ENCODE results near the gene KDF1. TPM values are rescaled to one million over a fixed set of nuclear protein-coding genes. Genes with fewer than 3 reads are reported as not detected.

KDF1 gene
- total and polyA plus RNA-seq, 4 donors, result 1.0 to 4.6 (median 1.8) TPM

GRCh38 chr1:27009601-27010197 lies 49.4 kb upstream of the KDF1 start:
- Histone ChIP-seq H3K4me1 (ENCODE audit: control insufficient read depth in 4 of 4, insufficient read depth in 4 of 4, low read length in 3 of 4) (peaks cover 0 to 13% (median 5%) of the 10 kb centered on the region in 4 donors), H3K36me3 (ENCODE audit: control insufficient read depth in 4 of 4, insufficient read depth in 3 of 4, low read depth in 1 of 4, low read length in 3 of 4) (no peaks in the 10 kb centered on the region), H3K27ac (ENCODE audit: low read depth in 1 of 2, low read length in 2 of 2) (no peak overlapping the region), H3K4me3 (ENCODE audit: low read depth in 1 of 3, low read length in 3 of 3) (no peak overlapping the region), H3K9ac (ENCODE audit: low read depth in 1 of 2, low read length in 2 of 2) (no peak overlapping the region), H3K9me3 (ENCODE audit: control insufficient read depth in 4 of 4, low read length in 3 of 4) (no peaks in the 10 kb centered on the region), H3K27me3 (ENCODE audit: control insufficient read depth in 4 of 4, insufficient read depth in 4 of 4, low read length in 3 of 4) (no peaks in the 10 kb centered on the region)
- no peak for DNase-seq (ENCODE audit: low spot score)
- TF ChIP-seq HNF4A (conservative IDR thresholded peaks at IDR 0.05), result no peak
- TF ChIP-seq ATF3 (IDR thresholded peaks at IDR 0.05), result no peak
- TF ChIP-seq FOXA2 (IDR thresholded peaks at IDR 0.05), result no peak
- no peak for TF ChIP-seq SP1 (IDR thresholded peaks at IDR 0.05)
- TF ChIP-seq, protein P1, sequence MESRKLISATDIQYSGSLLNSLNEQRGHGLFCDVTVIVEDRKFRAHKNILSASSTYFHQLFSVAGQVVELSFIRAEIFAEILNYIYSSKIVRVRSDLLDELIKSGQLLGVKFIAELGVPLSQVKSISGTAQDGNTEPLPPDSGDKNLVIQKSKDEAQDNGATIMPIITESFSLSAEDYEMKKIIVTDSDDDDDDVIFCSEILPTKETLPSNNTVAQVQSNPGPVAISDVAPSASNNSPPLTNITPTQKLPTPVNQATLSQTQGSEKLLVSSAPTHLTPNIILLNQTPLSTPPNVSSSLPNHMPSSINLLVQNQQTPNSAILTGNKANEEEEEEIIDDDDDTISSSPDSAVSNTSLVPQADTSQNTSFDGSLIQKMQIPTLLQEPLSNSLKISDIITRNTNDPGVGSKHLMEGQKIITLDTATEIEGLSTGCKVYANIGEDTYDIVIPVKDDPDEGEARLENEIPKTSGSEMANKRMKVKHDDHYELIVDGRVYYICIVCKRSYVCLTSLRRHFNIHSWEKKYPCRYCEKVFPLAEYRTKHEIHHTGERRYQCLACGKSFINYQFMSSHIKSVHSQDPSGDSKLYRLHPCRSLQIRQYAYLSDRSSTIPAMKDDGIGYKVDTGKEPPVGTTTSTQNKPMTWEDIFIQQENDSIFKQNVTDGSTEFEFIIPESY (IDR thresholded peaks at IDR 0.05), result no peak
- TF ChIP-seq FOXA1 (IDR thresholded peaks at IDR 0.05), result no peak
- TF ChIP-seq, protein P2, sequence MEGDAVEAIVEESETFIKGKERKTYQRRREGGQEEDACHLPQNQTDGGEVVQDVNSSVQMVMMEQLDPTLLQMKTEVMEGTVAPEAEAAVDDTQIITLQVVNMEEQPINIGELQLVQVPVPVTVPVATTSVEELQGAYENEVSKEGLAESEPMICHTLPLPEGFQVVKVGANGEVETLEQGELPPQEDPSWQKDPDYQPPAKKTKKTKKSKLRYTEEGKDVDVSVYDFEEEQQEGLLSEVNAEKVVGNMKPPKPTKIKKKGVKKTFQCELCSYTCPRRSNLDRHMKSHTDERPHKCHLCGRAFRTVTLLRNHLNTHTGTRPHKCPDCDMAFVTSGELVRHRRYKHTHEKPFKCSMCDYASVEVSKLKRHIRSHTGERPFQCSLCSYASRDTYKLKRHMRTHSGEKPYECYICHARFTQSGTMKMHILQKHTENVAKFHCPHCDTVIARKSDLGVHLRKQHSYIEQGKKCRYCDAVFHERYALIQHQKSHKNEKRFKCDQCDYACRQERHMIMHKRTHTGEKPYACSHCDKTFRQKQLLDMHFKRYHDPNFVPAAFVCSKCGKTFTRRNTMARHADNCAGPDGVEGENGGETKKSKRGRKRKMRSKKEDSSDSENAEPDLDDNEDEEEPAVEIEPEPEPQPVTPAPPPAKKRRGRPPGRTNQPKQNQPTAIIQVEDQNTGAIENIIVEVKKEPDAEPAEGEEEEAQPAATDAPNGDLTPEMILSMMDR (IDR thresholded peaks at IDR 0.05; ENCODE audit: low read depth, low read length, missing input control), result no peak
- TF ChIP-seq YY1 (IDR thresholded peaks at IDR 0.05), result no peak
- no peak for TF ChIP-seq GABPA (IDR thresholded peaks at IDR 0.05 in 1 of 2, conservative IDR thresholded peaks at IDR 0.05 in 1 of 2)
- TF ChIP-seq, protein P3, sequence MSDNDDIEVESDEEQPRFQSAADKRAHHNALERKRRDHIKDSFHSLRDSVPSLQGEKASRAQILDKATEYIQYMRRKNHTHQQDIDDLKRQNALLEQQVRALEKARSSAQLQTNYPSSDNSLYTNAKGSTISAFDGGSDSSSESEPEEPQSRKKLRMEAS (IDR thresholded peaks at IDR 0.05), result no peak
- no peak for TF ChIP-seq EGR1 (IDR thresholded peaks at IDR 0.05; ENCODE audit: low read depth in 2 of 2)
- 80% methylated on average over 6 of the region's 6 CpGs for WGBS

- Histone ChIP-seq H3K4me1 (ENCODE audit: control insufficient read depth in 4 of 4, insufficient read depth in 4 of 4, low read length in 3 of 4) (peaks cover 0 to 11% (median 4%) of the 10 kb centered on the region in 4 donors), H3K4me3 (ENCODE audit: low read depth in 1 of 3, low read length in 3 of 3) (no peak overlapping the region), H3K27ac (ENCODE audit: low read depth in 1 of 2, low read length in 2 of 2) (no peak overlapping the region), H3K9ac (ENCODE audit: low read depth in 1 of 2, low read length in 2 of 2) (no peak overlapping the region), H3K9me3 (ENCODE audit: control insufficient read depth in 4 of 4, low read length in 3 of 4) (no peaks in the 10 kb centered on the region), H3K27me3 (ENCODE audit: control insufficient read depth in 4 of 4, insufficient read depth in 4 of 4, low read length in 3 of 4) (no peaks in the 10 kb centered on the region), H3K36me3 (ENCODE audit: control insufficient read depth in 4 of 4, insufficient read depth in 3 of 4, low read depth in 1 of 4, low read length in 3 of 4) (no peaks in the 10 kb centered on the region)
- 77% methylated on average over 9 of the region's 9 CpGs for whole genome bisulfite sequencing
- TF ChIP-seq YY1 (IDR thresholded peaks at IDR 0.05) (no peak), FOXA2 (IDR thresholded peaks at IDR 0.05) (no peak), RAD21 (IDR thresholded peaks at IDR 0.05) (no peak), SP1 (IDR thresholded peaks at IDR 0.05) (peak; percentile 25), RXRA (IDR thresholded peaks at IDR 0.05) (no peak), TAF1 (conservative IDR thresholded peaks at IDR 0.05) (no peak)
- TF ChIP-seq, protein P3 (IDR thresholded peaks at IDR 0.05), result no peak
- TF ChIP-seq, protein P2 (IDR thresholded peaks at IDR 0.05; ENCODE audit: low read depth, low read length, missing input control), result no peak
- no peak for DNase-seq (ENCODE audit: low spot score)
Observed at GRCh38 chr1:27007909-27008582, 47.8 kb upstream of the KDF1 start.
